Aortic smooth muscle cell (primary cell): ENCODE measurements around the gene ZNF410. TPM values are rescaled to one million over a fixed set of nuclear protein-coding genes. Genes with fewer than 3 reads are reported as not detected.

ENCODE experiments used
- total RNA-seq: library from RNA; depleted of rRNA; stranded (reverse); fragments of >200 nt; gene quantifications from 2 replicates; pipeline ENCODE4 v1.2.3, GENCODE V29; 2014

ZNF410 gene, protein sequence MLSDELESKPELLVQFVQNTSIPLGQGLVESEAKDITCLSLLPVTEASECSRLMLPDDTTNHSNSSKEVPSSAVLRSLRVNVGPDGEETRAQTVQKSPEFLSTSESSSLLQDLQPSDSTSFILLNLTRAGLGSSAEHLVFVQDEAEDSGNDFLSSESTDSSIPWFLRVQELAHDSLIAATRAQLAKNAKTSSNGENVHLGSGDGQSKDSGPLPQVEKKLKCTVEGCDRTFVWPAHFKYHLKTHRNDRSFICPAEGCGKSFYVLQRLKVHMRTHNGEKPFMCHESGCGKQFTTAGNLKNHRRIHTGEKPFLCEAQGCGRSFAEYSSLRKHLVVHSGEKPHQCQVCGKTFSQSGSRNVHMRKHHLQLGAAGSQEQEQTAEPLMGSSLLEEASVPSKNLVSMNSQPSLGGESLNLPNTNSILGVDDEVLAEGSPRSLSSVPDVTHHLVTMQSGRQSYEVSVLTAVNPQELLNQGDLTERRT
- total RNA-seq = 71.4 and 71.6 TPM in 2 replicates

DNA sequence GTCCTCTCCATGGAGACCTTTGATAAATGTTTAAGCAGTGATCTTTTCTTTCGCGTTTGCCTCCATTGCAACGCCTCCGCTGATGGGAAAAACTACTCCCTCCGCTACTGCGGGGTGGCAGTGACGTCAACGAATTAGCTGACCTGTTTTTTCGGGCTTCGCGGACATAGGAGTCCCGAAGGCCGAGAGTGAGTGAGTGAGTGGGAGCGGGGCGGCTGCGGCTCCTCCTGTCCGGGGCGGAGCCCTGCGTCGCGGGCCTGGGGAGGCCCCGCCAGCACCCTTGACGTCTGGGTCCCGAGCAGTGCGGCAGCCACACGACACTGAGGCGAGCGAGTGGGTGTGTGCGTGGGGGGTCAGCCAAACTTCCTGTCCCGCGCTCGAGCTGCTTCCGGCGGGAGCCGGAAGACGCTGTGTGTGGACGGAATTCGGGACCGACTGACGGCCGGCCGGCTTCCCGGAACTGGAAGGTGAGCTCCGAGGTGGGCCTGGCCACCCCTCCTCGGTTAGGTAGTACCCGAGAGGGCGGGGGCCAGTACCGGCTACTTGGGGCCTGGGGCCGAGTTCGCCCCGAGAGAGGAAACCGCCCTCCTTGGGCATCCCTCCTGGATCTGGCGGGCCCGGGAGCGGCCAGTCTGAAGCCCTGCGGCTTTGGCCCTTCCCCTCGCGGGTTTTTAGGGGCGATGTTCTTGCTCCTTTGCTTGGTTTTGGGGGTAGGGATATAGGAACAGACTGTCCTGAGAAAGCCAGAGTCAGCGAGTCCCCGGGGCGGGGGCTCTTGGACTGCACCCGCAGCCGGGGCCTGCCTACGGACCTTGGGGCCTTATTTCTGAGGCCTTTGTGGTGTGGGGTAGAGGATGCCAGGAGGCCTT is at the start of gene ZNF410:
Gene ZNF410, plus strand, starts transcription at position 411 of the 869 bp plus-strand sequence. CDS start 5,317 bp downstream, outside the sequence.

DNA sequence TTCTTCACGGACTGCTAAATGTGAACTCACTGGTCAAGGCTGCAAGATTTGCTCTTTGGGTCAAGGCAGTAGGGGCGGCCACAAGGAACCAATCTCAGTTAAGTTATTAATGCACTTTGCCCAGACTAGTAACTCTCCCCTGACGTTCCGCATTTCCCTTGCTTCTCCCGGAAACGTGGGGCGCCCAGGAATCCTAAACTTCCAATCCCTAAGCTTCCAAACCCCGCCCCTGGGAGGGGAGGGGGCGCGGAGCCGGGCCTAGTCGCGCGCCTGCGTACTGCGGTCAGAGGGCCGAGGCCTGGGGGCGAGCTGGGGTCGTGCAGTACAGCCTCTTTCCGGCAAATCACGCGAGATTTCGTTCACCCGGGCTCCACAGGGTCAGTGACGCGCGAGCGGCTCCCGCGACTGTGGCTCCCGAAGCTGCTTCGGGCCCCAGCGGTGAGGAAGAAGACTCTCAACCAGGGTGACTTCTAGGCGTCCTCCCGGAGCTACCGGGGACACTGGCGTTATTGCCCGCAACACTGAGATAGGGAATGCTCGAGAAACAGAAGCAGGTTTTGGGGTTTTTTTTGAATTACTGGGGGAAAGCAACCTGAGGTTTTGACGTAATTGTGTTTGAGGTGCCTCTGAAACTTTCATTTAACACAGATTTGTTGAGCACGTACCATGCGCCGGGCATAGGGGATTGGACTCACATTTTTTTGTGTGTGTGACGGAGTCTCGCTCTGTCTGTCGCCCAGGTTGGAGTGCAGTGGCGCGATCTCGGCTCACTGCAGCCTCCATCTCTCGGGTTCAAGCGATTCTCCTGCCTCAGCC is 34.9 kb upstream of the ZNF410 start, which contains the start of gene PTGR2:
Gene PTGR2, plus strand, starts transcription at position 265 of the 816 bp plus-strand sequence. CDS start 7,032 bp downstream, outside the sequence.

DNA sequence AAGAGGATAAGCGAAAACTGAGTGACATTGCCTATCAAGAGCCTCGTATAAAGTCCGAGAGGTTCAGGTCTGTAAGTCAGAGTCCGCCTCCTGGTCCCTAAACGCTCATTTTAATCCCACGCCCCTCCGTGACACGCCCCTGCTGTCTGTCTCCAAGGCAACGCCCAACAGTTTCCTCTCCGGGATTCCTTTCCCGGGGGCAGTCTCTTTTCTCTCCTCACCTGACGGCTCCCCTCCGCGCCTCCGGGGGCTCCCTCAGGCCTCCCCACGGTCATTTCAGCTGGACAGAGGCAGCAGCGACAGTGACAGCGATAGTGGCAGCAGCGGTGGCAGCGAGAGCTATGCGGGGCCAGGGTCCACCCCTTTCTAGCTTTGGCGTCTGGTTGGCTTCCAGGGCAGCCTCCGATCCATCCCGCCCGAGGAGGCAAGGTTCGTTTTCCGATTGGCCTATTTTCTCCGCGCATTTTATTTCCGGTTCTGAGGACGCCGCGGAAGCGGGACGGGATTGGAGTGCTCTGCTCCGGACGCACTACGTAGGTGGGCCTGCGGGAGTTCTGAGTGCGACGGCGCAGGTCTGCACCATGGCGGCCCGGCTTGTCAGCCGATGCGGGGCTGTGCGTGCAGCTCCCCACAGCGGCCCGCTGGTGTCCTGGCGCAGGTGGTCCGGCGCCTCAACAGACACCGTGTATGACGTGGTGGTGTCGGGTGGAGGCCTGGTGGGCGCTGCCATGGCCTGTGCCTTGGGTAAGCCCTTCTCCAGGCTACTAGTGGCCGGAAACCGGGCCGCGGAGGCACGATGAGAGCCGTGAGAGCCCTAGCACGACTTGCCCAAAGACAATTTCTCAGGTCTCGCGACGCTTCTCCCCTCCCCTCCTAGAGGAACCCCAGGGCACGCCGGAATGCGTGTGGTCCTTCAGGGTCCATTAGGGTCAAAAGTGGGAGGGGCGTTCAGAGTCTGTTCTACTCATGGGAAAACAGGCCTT is 63.4 kb downstream of the ZNF410 start, which contains the start of the genes COQ6 and FAM161B:
Gene COQ6, plus strand, starts transcription at position 551 of the 983 bp plus-strand sequence. Its CDS starts 31 bp downstream, at position 582.
Gene FAM161B, minus strand, starts transcription at position 343 of the 983 bp plus-strand sequence. Its CDS starts 68 bp downstream, at position 275.

Other genes with a start within 250 kb of the ZNF410 start
- 8.1 and 10.3 TPM in 2 replicates for gene DNAL1, start 241.9 kb upstream of the ZNF410 start, total RNA-seq
- gene PNMA1, start 172.5 kb upstream of the ZNF410 start, total RNA-seq = 14.9 and 20.1 TPM in 2 replicates
- gene PTGR2, start 35.0 kb upstream of the ZNF410 start, total RNA-seq = 5.8 and 6.6 TPM in 2 replicates
- 4.2 TPM in 2 replicates for gene FAM161B, start 63.2 kb downstream of the ZNF410 start, total RNA-seq
- gene COQ6, start 63.4 kb downstream of the ZNF410 start, total RNA-seq = 16.6 and 21.0 TPM in 2 replicates
- 9.2 and 11.4 TPM in 2 replicates for gene ENTPD5, start 132.4 kb downstream of the ZNF410 start, total RNA-seq
- 7.8 and 9.3 TPM in 2 replicates for gene BBOF1, start 132.5 kb downstream of the ZNF410 start, total RNA-seq
- 21.0 and 26.8 TPM in 2 replicates for gene ALDH6A1, start 197.6 kb downstream of the ZNF410 start, total RNA-seq
- gene LIN52, start 198.1 kb downstream of the ZNF410 start, total RNA-seq = 8.6 and 9.5 TPM in 2 replicates